Right cardiac atrium (tissue), 5 donors: Measurements from ENCODE around the gene PCGF6. TPM values are rescaled to one million over a fixed set of nuclear protein-coding genes. Genes with fewer than 3 reads are reported as not detected.

Experiments
- ATAC-seq, 2 donors: fragments of 200-7000 bp; cut with Tn5 transposase; one replicate each; pipeline versions ENCODE4 v1.8.0 to v1.9.1; 2020; ENCODE audit warnings: moderate library complexity in 2 of 2, mild to moderate bottlenecking in 1 of 2
- DNase-seq, 3 donors: peaks; one replicate each; pipeline ENCODE4 v3.0.0-alpha.2; 2020
- H3K27ac ChIP-seq: one replicate; pipeline ENCODE4 v1.5.1; 2013; ENCODE audit warnings: mild to moderate bottlenecking, low read length, control low read depth, moderate library complexity
- H3K27me3 ChIP-seq: one replicate; pipeline ENCODE4 v1.6.1; 2013; ENCODE audit not compliant: control insufficient read depth, insufficient read depth
- H3K4me1 ChIP-seq: one replicate; pipeline ENCODE4 v1.6.1; 2013; ENCODE audit warnings: low read length; ENCODE audit not compliant: control insufficient read depth, insufficient read depth
- H3K4me3 ChIP-seq: one replicate; pipeline ENCODE4 v1.5.1; 2013; ENCODE audit warnings: low read length, control low read depth
- H3K9me3 ChIP-seq: one replicate; pipeline ENCODE4 v1.6.1; 2013; ENCODE audit warnings: low read length; ENCODE audit not compliant: control insufficient read depth
- WGBS: extraction: QIAGEN DNeasy Blood & Tissue Kit; methylation state at CpG from one replicate; pipeline ENCODE4 v1.1.7; 2013; 5-methylcytosine and 5-hydroxymethylcytosine counted together
- intact Hi-C, 4 donors: fragments of 100-400 bp; cut with DNase I; formaldehyde crosslinking; loops; one replicate each; pipeline versions ENCODE4 v1.11.0 to v1.14.0; 2022 to 2023
- polyA plus RNA-seq: library from polyadenylated mRNA; stranded (reverse); fragments of 200-250 nt; gene quantifications from one replicate; pipeline ENCODE4 v1.2.3, GENCODE V29; 2013
- total RNA-seq, 4 donors: library from RNA; stranded (reverse); fragmentation: NEBNext Ultra II Directional; extraction: Animal tissue kit (Norgen Biotek cat#: 25700); gene quantifications; one replicate each; pipeline ENCODE4 v1.2.1, GENCODE V29; 2021
- donor health status: healthy with polysubstance abuse.
- donor health status: DM: no; HTN: yes; CAD: no.
- donor health status: DM: no; HTN: no; CAD: no.
- donor health status: DM: no; HTN: yes; CAD: no; lungs with severe emphysema.
- donor health status: DM: yes; HTN: yes; CAD: no.

The PCGF6 gene
- total and polyA plus RNA-seq, 5 donors = 5.5 to 8.6 (median 6.8) TPM

DNA sequence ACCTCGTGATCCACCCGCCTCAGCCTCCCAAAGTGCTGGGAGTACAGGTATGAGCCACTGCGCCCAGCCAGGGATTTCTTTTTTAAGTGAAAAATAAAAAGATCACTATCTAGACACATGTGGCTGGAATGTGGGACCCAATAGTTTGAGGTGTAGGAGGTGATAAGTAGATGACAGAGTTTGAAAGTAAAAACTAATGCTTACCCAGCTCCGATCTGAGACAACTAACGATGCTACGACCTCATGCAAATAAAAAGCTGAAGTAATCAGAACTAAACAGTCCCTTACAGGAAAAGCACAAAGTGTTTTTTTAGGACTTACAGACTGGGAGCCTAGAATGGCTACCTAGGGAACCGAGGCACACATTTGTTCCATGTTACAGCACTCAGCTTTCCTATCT lies 23.0 kb downstream of the PCGF6 start:
- Histone ChIP-seq H3K27ac (no peak overlapping the region), H3K9me3 (no peaks in the 10 kb centered on the region), H3K27me3 (no peaks in the 10 kb centered on the region), H3K4me3 (no peak overlapping the region), H3K4me1 (no peaks in the 10 kb centered on the region)
- no peak for DNase-seq
- no peak for ATAC-seq
- intact Hi-C loops = no loop called here
- WGBS = 86% methylated on average over 7 of the region's 7 CpGs

DNA sequence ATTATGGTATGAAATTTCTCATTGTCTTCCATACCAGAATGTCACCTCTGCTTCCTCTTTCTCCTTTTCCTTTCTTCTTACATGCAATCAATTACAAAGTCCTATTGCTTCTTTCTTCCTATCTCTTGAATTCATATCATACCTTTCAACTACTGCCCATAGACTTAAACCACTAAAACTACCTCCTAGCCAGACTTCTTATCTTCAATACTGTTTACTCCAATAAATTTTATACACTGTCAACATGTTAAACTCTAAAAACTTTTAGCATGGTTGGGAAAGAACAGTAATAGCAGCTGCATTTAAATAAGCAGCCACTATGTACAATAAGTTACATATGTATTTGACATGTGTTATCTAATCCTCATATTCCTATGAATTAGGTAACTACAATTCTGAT lies 34.9 kb downstream of the PCGF6 start:
- ATAC-seq = no peak

DNA sequence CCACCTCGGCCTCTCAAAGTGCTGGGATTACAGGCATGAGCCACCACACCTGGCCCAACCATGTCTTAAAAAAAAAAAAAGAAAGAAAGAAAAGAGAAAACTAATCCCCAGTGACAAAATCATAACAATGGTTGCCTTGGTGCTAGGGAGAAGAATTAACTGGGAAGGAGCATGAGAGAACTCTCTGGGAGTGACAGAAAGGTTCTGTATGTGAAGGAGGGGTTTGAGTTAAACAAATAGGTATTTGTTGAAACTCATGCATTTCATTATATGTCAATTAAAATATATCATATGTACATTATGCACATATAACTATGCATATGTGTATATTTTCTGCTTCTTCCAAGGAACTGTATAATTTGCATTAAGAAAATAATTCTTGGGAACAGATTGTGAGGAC lies 40.7 kb downstream of the PCGF6 start:
- H3K27ac ChIP-seq = no peak overlapping the region
- DNase-seq (no peak), ATAC-seq (no peak)
- WGBS = 85% methylated on average over 1 of the region's 1 CpG
- H3K4me3 ChIP-seq = no peak overlapping the region
- H3K9me3 ChIP-seq = no peaks in the 10 kb centered on the region
- intact Hi-C loops = no loop called here
- no peaks in the 10 kb centered on the region for H3K4me1 ChIP-seq
- H3K27me3 ChIP-seq = no peaks in the 10 kb centered on the region

More for the DNA sequence above, 34.9 kb downstream of the PCGF6 start:
- Histone ChIP-seq H3K4me3 (no peak overlapping the region), H3K27ac (no peak overlapping the region), H3K4me1 (no peaks in the 10 kb centered on the region), H3K27me3 (no peaks in the 10 kb centered on the region), H3K9me3 (no peaks in the 10 kb centered on the region)
- intact Hi-C loops = no loop called here
- DNase-seq = no peak

DNA sequence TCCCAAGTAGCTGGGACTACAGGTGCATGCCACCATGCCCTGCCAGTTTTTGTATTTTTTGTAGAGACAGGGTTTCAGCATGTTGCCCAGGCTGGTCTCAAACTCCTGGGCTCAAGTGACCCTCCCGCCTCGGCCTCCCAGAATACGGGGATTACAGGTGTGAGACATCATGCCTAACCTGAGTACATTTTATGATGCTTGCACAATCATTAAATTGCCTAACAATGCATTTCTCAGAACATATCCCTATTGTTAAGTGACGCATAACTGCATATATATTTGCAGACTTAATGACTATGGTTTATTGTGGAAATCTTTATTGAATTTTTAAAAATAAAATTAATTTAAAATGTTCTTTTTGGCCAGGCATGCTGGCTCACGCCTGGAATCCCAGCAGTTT lies 43.3 kb downstream of the PCGF6 start:
- ATAC-seq = no peak

DNA sequence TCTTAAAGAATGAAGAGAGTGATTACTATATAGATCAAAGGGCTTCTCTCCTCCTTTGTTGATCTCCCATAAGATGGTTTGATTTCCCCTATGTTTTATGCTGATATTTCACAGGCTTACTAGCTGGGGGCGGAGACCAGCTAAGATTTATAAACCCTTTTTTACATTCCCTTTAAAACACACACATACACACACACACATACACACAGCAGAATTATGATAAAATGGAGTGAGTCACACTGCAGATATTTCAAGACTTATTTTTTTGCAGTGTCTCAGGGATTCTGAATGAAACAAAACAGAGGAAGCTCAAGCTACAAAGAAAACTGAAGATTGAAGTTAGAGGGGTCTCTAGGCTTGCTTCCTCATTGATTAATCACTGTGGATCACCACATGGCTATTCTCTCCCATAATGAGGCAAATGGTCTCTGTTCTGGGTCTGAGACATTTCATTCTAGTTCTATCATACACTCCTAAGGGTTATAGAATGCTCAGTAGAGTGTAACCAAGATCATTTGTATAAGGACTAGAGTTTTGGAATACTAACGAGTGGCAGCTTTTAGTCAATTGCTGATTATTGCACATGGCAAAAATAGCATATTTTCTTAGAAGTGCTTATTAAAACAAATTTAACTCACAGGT lies 55.4 kb downstream of the PCGF6 start:
- Histone ChIP-seq H3K4me1 (no peaks in the 10 kb centered on the region), H3K27ac (no peak overlapping the region), H3K9me3 (no peaks in the 10 kb centered on the region), H3K27me3 (no peaks in the 10 kb centered on the region), H3K4me3 (no peak overlapping the region)
- ATAC-seq (no peak), DNase-seq (no peak)
- intact Hi-C loops = no loop called here
- 74% methylated on average over 2 of the region's 2 CpGs for WGBS

More for the DNA sequence above, 43.3 kb downstream of the PCGF6 start:
- 96% methylated on average over 5 of the region's 5 CpGs for WGBS
- H3K27me3 ChIP-seq = no peaks in the 10 kb centered on the region
- no peak for DNase-seq
- no peak overlapping the region for H3K4me3 ChIP-seq
- intact Hi-C loops = no loop called here
- H3K27ac ChIP-seq = no peak overlapping the region
- no peaks in the 10 kb centered on the region for H3K9me3 ChIP-seq
- no peaks in the 10 kb centered on the region for H3K4me1 ChIP-seq

DNA sequence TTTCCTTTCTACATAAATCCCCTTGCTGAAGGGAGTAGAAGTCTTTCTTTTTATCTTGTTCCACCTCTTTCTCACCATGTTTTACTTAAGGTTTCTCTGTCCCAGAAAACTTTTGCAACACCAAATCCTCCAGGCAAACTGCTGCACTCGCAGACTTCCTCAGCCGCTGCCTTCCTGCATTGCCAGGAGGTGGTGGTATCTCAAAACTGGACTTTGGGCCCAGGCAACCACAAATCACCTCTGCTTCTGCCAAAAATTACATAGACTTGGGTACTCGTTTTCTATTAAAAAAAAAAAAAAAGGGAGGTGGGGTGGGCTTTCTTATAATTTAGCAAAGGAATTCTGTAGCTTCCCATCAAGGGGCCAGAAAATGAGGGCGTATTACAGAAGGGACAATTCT lies 59.4 kb downstream of the PCGF6 start:
- H3K4me3 ChIP-seq = no peak overlapping the region
- H3K27ac ChIP-seq = no peak overlapping the region
- no peaks in the 10 kb centered on the region for H3K4me1 ChIP-seq
- WGBS = 84% methylated on average over 4 of the region's 4 CpGs
- ATAC-seq = no peak
- no peak for DNase-seq
- intact Hi-C loops = no loop called here
- H3K27me3 ChIP-seq = peaks cover 3% of the 10 kb centered on the region
- no peaks in the 10 kb centered on the region for H3K9me3 ChIP-seq

DNA sequence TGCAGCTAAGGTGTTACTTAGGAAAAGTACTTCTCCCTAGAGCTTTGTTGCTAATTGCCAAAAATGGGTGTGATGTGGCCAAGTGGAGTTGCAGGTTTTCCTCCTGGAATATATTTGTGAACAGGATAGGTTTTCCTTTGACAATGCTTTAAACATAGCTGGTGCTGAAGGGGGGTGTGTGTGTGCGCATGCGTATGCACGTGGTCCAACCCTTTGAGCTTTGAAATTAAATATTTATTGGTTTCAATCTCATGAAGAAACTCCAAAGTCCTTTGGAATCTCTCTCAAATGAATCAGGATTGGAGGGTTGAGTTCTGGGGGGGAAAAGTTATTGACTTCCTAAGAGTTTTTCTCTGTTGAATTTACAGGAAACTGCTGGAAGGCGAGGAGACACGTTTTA lies 62.9 kb downstream of the PCGF6 start:
- intact Hi-C loops = no loop called here
- DNase-seq (no peak), ATAC-seq (no peak)
- Histone ChIP-seq H3K27me3 (peaks cover 5% of the 10 kb centered on the region), H3K27ac (no peak overlapping the region), H3K4me3 (no peak overlapping the region), H3K9me3 (no peaks in the 10 kb centered on the region), H3K4me1 (no peaks in the 10 kb centered on the region)
- 80% methylated on average over 5 of the region's 5 CpGs for WGBS

DNA sequence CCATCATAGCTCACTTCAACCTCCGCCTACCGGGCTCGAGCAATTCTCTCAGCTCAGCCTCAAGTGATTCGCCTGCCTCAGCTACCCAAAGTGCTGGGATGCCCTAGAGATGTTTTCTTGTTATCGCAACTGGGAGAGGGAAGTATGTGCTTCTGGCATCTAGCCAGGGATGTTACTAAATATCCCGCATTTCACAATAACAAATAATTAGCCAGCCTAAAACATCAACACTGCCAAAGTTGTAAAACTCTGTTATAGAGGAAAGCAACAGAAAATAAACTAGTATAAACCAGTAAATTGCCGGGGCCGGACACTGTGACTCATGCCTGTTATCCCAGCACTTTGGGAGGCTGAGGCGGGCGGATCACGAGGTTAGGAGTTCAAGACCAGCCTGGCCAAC lies 66.8 kb downstream of the PCGF6 start:
- Histone ChIP-seq H3K27ac (no peak overlapping the region), H3K4me3 (no peak overlapping the region), H3K4me1 (no peaks in the 10 kb centered on the region), H3K27me3 (peaks cover 7% of the 10 kb centered on the region), H3K9me3 (no peaks in the 10 kb centered on the region)
- no peak for ATAC-seq
- DNase-seq = no peak
- intact Hi-C loops = no loop called here
- 72% methylated on average over 11 of the region's 11 CpGs for WGBS

DNA sequence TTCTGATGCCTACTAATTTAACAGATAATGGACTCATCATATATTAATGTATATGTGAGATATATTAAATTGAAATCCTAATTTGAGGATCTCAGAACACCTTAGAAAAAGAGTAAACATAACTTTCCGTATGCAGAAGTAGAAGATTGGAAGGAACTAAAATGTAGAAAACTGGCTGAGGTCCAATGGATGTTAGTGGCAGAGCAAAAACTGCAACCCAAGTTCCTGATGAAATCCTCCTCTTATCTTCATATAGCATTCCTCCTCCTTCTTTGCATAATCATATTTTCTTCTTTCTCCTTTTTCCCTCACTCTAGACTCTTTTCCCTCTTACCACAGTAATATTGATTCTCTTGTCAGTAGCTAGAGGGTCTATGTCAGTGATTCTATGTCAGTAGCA lies 68.0 kb downstream of the PCGF6 start:
- Histone ChIP-seq H3K27ac (no peak overlapping the region), H3K4me1 (no peaks in the 10 kb centered on the region), H3K27me3 (peaks cover 7% of the 10 kb centered on the region), H3K9me3 (no peaks in the 10 kb centered on the region), H3K4me3 (no peak overlapping the region)
- ATAC-seq (no peak), DNase-seq (no peak)
- WGBS = 48% methylated on average over 1 of the region's 1 CpG
- intact Hi-C loops = no loop called here

DNA sequence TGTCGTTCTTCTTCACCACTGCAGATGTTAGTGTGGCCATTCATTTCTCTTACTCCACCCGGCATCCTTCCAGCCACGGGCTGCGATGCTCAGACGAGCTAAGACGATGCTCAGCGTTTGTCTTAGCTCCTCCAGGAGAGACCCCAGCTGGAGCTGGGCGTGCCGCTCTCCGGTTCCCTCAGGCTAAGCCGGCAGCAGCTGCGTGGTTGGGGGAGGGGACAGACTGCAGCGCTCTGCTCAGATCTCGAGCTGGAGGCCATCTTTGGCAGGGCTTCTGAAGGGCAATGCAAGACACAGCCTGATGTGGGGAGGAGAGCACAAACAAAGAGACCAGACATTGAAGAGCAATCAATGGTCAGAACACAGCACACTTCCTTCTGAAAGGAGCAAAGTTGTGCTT lies 69.2 kb downstream of the PCGF6 start:
- WGBS = 3% methylated on average over 14 of the region's 14 CpGs
- ATAC-seq = no peak
- intact Hi-C loops = no loop called here
- DNase-seq = no peak
- Histone ChIP-seq H3K4me3 (no peak overlapping the region), H3K4me1 (peaks cover 3% of the 10 kb centered on the region), H3K9me3 (no peaks in the 10 kb centered on the region), H3K27ac (no peak overlapping the region), H3K27me3 (peaks cover 6% of the 10 kb centered on the region)

DNA sequence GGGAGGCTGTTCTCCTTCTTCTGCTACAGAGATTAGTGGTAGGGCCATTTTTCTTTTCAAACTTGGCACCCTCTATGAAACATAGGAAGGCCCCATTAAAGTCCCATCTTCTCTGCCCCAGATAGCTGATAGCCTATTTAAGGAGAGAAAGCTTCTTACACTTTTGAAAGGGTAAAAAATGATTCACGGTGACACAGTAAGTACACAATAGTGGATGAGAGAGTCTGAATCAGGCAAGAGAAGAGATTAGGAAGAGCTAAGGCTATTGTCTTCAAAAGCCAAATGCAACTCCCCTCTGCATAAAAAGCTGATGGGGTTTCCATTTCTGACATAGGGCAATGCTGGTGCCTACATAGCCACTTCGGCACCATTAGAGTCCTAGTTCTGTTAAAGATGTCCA lies 70.4 kb downstream of the PCGF6 start:
- H3K27ac ChIP-seq = no peak overlapping the region
- DNase-seq = no peak
- H3K27me3 ChIP-seq = peaks cover 5% of the 10 kb centered on the region
- H3K4me1 ChIP-seq = peaks cover 3% of the 10 kb centered on the region
- no peak overlapping the region for H3K4me3 ChIP-seq
- no peaks in the 10 kb centered on the region for H3K9me3 ChIP-seq
- no peak for ATAC-seq
- intact Hi-C loops = no loop called here
- WGBS = 88% methylated on average over 2 of the region's 2 CpGs

DNA sequence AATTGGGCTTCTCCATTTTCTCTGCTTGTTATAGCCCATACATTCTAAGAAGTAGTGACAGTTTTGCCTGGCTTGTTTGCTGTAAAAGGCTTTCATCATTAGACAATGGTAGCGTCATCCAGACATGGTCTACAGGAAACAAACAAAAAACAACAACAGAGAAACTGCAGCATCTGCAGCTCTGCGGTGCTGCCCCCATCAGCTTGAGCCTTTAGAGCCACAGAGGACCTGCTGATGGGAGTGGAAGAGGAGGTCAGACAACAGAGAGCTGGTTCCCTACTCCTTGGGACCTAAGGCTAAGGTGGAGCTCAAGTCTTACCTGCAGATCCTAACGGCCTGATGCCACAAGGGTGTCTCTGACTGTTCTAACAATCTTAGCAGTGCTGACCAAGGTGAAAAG lies 70.9 kb downstream of the PCGF6 start:
- Histone ChIP-seq H3K4me3 (no peak overlapping the region), H3K27ac (no peak overlapping the region), H3K9me3 (no peaks in the 10 kb centered on the region), H3K27me3 (peaks cover 5% of the 10 kb centered on the region), H3K4me1 (peaks cover 3% of the 10 kb centered on the region)
- intact Hi-C loops = no loop called here
- 72% methylated on average over 3 of the region's 3 CpGs for WGBS
- DNase-seq (no peak), ATAC-seq (no peak)
